OCI-LY7 (cell line): ENCODE data around the gene SEC11C.

ENCODE experiments used
- EZH2phosphoT487 ChIP-seq: fragments of 200-600 bp; sonication (generic); IDR thresholded peaks from 2 replicates; pipeline ENCODE4 v1.6.1; 2018; ENCODE audit warnings: low read depth, borderline replicate concordance, mild to moderate bottlenecking, mixed run types, antibody characterized with exemption, low read length, moderate library complexity, mixed read lengths
- TF ChIP-seq, protein P1 (sequence below): fragments of 200-600 bp; sonication (generic); conservative IDR thresholded peaks from 2 replicates; pipeline ENCODE4 v1.5.1; 2014; ENCODE audit warnings: mild to moderate bottlenecking, antibody characterized with exemption, low read length, moderate library complexity, mixed read lengths

DNA sequence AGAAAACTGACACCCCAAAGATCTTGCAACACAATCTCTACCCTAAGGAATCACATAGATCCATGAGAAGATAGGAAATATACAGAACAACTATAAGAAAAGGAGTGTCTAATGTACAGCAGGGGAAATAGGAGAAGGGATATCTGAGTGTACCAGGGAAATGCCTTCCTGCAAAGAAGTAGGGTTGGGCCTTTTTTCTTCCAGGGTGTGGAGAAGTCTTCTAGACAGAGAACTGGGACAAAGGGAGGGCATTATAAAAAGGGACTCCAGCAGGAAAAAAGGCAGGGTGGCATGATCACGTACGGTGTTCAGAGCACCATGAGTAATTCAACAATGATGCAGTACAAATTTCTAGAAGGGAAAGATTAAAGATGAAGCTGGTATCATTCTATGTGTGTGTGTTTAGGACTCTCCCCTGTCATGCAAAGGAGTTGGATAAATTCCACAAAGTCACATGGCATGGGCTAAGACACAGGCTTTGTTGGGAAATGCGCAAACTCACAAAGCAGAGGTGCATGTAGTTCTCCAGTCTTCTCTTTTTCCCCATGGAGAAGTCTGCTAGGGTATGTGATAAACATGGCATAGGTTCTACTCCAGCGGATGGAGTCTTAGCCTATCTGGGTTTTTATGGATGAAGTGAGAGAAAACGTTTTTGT is 6.7 kb upstream of the SEC11C start:
- TF ChIP-seq, protein P1, sequence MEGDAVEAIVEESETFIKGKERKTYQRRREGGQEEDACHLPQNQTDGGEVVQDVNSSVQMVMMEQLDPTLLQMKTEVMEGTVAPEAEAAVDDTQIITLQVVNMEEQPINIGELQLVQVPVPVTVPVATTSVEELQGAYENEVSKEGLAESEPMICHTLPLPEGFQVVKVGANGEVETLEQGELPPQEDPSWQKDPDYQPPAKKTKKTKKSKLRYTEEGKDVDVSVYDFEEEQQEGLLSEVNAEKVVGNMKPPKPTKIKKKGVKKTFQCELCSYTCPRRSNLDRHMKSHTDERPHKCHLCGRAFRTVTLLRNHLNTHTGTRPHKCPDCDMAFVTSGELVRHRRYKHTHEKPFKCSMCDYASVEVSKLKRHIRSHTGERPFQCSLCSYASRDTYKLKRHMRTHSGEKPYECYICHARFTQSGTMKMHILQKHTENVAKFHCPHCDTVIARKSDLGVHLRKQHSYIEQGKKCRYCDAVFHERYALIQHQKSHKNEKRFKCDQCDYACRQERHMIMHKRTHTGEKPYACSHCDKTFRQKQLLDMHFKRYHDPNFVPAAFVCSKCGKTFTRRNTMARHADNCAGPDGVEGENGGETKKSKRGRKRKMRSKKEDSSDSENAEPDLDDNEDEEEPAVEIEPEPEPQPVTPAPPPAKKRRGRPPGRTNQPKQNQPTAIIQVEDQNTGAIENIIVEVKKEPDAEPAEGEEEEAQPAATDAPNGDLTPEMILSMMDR, result no peak
- TF ChIP-seq EZH2phosphoT487, result no peak
